ENCODE data around the gene GRK6.

DNA sequence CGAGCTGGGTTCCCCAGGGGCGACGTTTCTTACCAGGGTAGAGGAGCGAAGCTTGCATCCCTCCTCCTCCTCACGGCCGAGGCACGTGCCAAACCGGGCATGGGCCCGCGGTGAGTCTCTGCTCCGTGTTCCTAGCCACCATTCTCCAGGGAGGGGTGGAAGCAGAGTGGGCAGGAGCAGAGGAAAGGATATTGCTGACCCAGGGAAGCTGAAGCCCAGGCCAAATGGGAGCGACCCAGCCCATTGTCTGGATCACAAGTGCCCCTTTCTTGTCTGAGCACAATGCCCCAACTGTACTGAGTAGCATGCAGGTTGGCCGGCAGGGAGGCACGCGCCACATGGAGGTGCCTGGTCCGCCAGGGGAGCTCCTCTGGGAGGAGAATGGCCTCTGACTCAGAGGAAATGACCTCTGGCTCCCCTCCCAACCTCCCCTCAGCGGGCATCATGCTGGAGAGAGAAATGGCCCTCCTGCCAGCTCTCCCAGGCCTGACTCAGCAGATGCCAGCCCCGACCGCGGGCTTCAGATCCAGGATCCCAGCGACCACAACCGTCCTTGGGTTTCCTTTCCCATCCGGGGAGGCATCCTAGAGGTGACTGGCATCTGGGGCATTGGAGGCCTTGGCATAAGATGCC, 21.3 kb downstream of the GRK6 start:
- TF ChIP-seq RAD21 (conservative IDR thresholded peaks at IDR 0.05) = no peak
- no peak for TF ChIP-seq MXI1 (conservative IDR thresholded peaks at IDR 0.05; ENCODE audit: poor library complexity, severe bottlenecking)
- TF ChIP-seq EP300 (conservative IDR thresholded peaks at IDR 0.05; ENCODE audit: poor library complexity, severe bottlenecking) = no peak
- TF ChIP-seq, protein P1, sequence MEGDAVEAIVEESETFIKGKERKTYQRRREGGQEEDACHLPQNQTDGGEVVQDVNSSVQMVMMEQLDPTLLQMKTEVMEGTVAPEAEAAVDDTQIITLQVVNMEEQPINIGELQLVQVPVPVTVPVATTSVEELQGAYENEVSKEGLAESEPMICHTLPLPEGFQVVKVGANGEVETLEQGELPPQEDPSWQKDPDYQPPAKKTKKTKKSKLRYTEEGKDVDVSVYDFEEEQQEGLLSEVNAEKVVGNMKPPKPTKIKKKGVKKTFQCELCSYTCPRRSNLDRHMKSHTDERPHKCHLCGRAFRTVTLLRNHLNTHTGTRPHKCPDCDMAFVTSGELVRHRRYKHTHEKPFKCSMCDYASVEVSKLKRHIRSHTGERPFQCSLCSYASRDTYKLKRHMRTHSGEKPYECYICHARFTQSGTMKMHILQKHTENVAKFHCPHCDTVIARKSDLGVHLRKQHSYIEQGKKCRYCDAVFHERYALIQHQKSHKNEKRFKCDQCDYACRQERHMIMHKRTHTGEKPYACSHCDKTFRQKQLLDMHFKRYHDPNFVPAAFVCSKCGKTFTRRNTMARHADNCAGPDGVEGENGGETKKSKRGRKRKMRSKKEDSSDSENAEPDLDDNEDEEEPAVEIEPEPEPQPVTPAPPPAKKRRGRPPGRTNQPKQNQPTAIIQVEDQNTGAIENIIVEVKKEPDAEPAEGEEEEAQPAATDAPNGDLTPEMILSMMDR (IDR thresholded peaks at IDR 0.05; ENCODE audit: poor library complexity, severe bottlenecking) = no peak
- TF ChIP-seq, protein P2, sequence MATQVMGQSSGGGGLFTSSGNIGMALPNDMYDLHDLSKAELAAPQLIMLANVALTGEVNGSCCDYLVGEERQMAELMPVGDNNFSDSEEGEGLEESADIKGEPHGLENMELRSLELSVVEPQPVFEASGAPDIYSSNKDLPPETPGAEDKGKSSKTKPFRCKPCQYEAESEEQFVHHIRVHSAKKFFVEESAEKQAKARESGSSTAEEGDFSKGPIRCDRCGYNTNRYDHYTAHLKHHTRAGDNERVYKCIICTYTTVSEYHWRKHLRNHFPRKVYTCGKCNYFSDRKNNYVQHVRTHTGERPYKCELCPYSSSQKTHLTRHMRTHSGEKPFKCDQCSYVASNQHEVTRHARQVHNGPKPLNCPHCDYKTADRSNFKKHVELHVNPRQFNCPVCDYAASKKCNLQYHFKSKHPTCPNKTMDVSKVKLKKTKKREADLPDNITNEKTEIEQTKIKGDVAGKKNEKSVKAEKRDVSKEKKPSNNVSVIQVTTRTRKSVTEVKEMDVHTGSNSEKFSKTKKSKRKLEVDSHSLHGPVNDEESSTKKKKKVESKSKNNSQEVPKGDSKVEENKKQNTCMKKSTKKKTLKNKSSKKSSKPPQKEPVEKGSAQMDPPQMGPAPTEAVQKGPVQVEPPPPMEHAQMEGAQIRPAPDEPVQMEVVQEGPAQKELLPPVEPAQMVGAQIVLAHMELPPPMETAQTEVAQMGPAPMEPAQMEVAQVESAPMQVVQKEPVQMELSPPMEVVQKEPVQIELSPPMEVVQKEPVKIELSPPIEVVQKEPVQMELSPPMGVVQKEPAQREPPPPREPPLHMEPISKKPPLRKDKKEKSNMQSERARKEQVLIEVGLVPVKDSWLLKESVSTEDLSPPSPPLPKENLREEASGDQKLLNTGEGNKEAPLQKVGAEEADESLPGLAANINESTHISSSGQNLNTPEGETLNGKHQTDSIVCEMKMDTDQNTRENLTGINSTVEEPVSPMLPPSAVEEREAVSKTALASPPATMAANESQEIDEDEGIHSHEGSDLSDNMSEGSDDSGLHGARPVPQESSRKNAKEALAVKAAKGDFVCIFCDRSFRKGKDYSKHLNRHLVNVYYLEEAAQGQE (IDR thresholded peaks at IDR 0.05; ENCODE audit: borderline replicate concordance) = no peak
- TF ChIP-seq POLR2AphosphoS5 (IDR thresholded peaks at IDR 0.05) = no peak
- TF ChIP-seq EZH2 (IDR thresholded peaks at IDR 0.05; ENCODE audit: borderline replicate concordance, insufficient read depth, low read length, poor library complexity, severe bottlenecking) = no peak
- no peak for TF ChIP-seq SMC3 (conservative IDR thresholded peaks at IDR 0.05; ENCODE audit: poor library complexity)
- no peak for TF ChIP-seq TAF1 (IDR thresholded peaks at IDR 0.05; ENCODE audit: low read depth)

Measured in neural cell (in vitro differentiated cells).